PFSK-1 (cell line): ENCODE results near the gene RYR2.

Experiments
- FOXP2 ChIP-seq: optimal IDR thresholded peaks from 2 replicates; pipeline ENCODE3; 2011; ENCODE audit warnings: borderline replicate concordance, control low read depth, inconsistent platforms; ENCODE audit not compliant: insufficient read depth; ENCODE audit errors: extremely low read length, extremely low read depth
- POLR2AphosphoS5 ChIP-seq: IDR thresholded peaks from 2 replicates; pipeline ENCODE4 v1.6.1; 2012; ENCODE audit warnings: low read depth, mild to moderate bottlenecking, control low read depth, low read length, moderate library complexity
- REST ChIP-seq, 2 experiments: IDR thresholded peaks; 2 replicates each; pipeline versions ENCODE4 v1.6.1 to v1.8.0; 2011 to 2012; ENCODE audit warnings: low read depth in 2 of 2, low read length in 2 of 2, control low read depth in 1 of 2, inconsistent platforms in 1 of 2, mild to moderate bottlenecking in 1 of 2, moderate library complexity in 1 of 2; ENCODE audit not compliant: insufficient read depth in 1 of 2
- SIN3A ChIP-seq: IDR thresholded peaks from 2 replicates; pipeline ENCODE4 v1.6.1; 2012; ENCODE audit warnings: mild to moderate bottlenecking, low read length, moderate library complexity, borderline replicate concordance; ENCODE audit not compliant: insufficient read depth
- TAF1 ChIP-seq: IDR thresholded peaks from 2 replicates; pipeline ENCODE4 v1.6.1; 2012; ENCODE audit warnings: low read length, control low read depth, borderline replicate concordance; ENCODE audit not compliant: insufficient read depth

RYR2 gene

GRCh38 chr1:237677979-237678378 lies 636.0 kb downstream of the RYR2 start:
- TF ChIP-seq REST (IDR thresholded peaks at IDR 0.05; ENCODE audit: insufficient read depth in 1 of 2, low read depth in 2 of 2, low read length in 2 of 2) (no peak), FOXP2 (no peak)

GRCh38 chr1:237679687-237680086 lies 637.7 kb downstream of the RYR2 start:
- TF ChIP-seq FOXP2 (no peak), SIN3A (no peak), POLR2AphosphoS5 (no peak), TAF1 (no peak), REST (IDR thresholded peaks at IDR 0.05; ENCODE audit: insufficient read depth in 1 of 2, low read depth in 2 of 2, low read length in 2 of 2) (no peak)

GRCh38 chr1:237681210-237681609 lies 639.2 kb downstream of the RYR2 start:
- TF ChIP-seq POLR2AphosphoS5 (no peak), REST (IDR thresholded peaks at IDR 0.05; ENCODE audit: insufficient read depth in 1 of 2, low read depth in 2 of 2, low read length in 2 of 2) (no peak), SIN3A (no peak), TAF1 (no peak), FOXP2 (no peak)

GRCh38 chr1:237684236-237684635 lies 642.3 kb downstream of the RYR2 start:
- TF ChIP-seq TAF1 (no peak), REST (IDR thresholded peaks at IDR 0.05; ENCODE audit: insufficient read depth in 1 of 2, low read depth in 2 of 2, low read length in 2 of 2) (no peak), POLR2AphosphoS5 (no peak), SIN3A (no peak), FOXP2 (no peak)

GRCh38 chr1:237685551-237685950 lies 643.6 kb downstream of the RYR2 start:
- no peak for TF ChIP-seq SIN3A
- no peak for TF ChIP-seq POLR2AphosphoS5
- no peak for TF ChIP-seq REST (IDR thresholded peaks at IDR 0.05; ENCODE audit: insufficient read depth in 1 of 2, low read depth in 2 of 2, low read length in 2 of 2)
- TF ChIP-seq FOXP2: no peak
- no peak for TF ChIP-seq TAF1
